Prostate gland (tissue), 2 donors: Measurements from ENCODE around the gene DLGAP1.
"Not testable (repeated sequence)": the region's sequence is repeated elsewhere in the genome, so short reads cannot be mapped to it uniquely, and the experiment has no call there.

Experiments used
- POLR2A ChIP-seq: fragments of 450-650 bp; IDR thresholded peaks from one replicate; pipeline ENCODE4 v1.6.1; 2016; ENCODE audit warnings: antibody characterized with exemption, mild to moderate bottlenecking
- POLR2AphosphoS5 ChIP-seq: sonication (generic); formaldehyde crosslinking; IDR thresholded peaks from one replicate; pipeline ENCODE4 v1.6.1; 2017; ENCODE audit warnings: antibody characterized with exemption
- TF ChIP-seq, protein P1 (sequence below), 4 experiments: fragments of 200-600 bp in 2 of 4; fragments of 450-650 bp in 2 of 4; sonication (generic) in 2 of 4; IDR thresholded peaks; 1 replicate in 3 of 4; 2 replicates in 1 of 4; pipeline ENCODE4 v1.5.1; 2016 to 2019; ENCODE audit warnings: antibody characterized with exemption in 4 of 4, mild to moderate bottlenecking in 2 of 4, moderate library complexity in 2 of 4

DNA sequence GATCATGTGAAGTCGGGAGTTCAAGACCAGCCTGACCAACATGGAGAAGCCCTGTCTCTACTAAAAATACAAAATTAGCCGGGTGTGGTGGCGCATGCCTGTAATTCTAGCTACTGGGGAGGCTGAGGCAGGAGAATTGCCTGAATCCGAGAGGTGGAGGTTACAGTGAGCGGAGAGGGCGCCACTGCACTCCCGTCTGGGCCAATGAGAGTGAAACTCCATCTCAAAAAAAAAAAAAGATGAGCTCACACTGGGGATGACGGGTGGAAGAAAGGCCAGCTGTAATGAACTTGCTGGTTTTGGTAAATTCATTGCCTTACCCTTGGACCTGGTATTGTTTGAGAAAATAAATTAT is 847.0 kb downstream of the DLGAP1 start:
- TF ChIP-seq POLR2A, POLR2AphosphoS5: not testable (repeated sequence)
- TF ChIP-seq, protein P1, sequence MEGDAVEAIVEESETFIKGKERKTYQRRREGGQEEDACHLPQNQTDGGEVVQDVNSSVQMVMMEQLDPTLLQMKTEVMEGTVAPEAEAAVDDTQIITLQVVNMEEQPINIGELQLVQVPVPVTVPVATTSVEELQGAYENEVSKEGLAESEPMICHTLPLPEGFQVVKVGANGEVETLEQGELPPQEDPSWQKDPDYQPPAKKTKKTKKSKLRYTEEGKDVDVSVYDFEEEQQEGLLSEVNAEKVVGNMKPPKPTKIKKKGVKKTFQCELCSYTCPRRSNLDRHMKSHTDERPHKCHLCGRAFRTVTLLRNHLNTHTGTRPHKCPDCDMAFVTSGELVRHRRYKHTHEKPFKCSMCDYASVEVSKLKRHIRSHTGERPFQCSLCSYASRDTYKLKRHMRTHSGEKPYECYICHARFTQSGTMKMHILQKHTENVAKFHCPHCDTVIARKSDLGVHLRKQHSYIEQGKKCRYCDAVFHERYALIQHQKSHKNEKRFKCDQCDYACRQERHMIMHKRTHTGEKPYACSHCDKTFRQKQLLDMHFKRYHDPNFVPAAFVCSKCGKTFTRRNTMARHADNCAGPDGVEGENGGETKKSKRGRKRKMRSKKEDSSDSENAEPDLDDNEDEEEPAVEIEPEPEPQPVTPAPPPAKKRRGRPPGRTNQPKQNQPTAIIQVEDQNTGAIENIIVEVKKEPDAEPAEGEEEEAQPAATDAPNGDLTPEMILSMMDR (IDR thresholded peaks at IDR 0.05), result not testable (repeated sequence)
